Activated T-cell treated with anti-CD3 and anti-CD28 coated beads for 24 hours (primary cell): ENCODE results near the gene PLAA.

Experiments used
- DNase-seq: peaks from one replicate; pipeline ENCODE4 v3.0.0-alpha.2; 2020; ENCODE audit warnings: low read depth

Gene PLAA

DNA sequence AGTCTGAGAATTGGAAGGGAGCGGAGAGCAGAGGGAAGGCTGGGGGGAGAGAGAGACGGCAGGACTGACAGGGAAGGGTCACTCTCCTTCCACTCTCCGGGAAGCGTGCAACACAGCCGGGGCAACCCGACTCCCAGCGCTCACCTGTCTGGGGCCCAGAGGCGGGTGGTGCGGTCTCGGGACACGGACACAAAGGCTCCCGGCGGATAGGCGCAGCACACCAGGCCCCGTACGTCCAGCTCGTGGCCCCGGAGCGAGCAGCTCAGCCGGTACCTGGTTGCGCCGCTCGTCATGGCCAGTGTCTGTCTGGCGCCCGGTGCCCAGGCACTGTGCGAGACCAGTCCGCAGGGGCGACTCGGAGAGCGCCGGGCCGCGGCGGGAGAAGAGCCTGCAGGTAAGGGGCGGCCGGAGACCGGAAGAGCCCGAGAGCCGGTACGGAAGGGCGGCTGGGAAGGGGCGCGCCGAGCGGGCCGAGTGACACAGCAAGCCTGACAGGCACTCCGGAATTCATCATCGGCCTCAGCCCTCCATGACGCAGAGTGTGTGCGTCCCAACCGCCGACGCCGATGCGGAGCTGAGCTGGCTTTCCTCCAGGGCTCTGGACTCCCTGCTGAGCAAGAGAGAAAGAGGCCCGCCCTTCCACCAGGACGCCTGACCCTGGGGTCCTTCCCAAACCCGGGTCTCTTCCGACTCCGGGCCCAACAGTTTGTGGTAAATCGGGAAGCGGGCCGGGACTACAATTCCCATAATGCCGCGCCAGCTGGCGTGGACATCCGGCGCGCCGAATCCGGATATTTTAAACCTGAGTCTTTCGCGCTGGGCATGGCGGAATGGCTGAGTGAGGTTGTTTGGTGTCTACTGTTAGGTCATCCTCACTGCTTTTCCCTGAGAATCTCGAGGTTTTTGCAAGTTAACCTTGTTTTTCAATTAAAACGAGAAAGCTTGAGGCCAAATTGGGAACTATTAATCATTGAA, at the start of gene PLAA:
TSS of gene PLAA (minus strand) at position 490 of the 975 bp plus-strand sequence. CDS start at position 293, 197 bp downstream.
- DNase-seq: peak; percentile 81

DNA sequence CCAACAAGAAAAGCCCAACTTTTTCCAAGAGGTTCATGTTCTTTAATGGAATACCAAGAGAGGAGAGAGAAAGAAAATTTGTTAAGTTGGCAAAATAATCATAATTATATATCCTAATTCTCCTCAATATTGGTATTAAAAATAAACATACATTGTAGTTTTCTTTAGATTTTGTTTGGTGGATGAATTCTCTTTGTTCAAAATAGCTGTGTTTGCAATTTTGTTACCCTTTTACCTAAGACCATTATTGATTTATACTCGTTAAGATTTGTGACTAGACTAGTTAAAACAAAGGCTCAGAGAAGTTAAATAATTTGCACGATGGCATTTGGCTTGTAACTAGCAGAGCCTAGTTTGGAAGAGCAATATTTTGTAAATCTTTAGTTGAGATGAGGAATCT, 48.8 kb upstream of the PLAA start:
- no peak for DNase-seq

DNA sequence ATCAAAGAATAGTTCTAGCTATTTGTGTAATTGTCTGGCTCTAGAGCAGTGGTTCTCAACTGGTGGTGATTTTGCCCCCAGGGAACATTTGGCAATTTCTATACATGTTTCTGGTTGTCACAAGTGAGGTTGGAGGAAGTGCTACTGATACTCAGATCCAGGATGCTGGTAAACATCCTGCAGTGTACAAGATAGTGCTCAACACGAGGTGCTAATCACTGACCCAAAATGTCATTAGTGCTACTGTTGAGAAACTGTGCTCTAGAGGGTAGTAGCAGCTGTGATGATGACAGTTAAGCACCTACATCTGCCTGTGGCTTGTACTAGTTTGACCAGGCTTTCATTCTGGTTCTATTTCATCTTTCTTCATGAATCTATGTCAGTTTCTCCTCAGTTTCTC, 36.3 kb upstream of the PLAA start:
- DNase-seq: no peak

DNA sequence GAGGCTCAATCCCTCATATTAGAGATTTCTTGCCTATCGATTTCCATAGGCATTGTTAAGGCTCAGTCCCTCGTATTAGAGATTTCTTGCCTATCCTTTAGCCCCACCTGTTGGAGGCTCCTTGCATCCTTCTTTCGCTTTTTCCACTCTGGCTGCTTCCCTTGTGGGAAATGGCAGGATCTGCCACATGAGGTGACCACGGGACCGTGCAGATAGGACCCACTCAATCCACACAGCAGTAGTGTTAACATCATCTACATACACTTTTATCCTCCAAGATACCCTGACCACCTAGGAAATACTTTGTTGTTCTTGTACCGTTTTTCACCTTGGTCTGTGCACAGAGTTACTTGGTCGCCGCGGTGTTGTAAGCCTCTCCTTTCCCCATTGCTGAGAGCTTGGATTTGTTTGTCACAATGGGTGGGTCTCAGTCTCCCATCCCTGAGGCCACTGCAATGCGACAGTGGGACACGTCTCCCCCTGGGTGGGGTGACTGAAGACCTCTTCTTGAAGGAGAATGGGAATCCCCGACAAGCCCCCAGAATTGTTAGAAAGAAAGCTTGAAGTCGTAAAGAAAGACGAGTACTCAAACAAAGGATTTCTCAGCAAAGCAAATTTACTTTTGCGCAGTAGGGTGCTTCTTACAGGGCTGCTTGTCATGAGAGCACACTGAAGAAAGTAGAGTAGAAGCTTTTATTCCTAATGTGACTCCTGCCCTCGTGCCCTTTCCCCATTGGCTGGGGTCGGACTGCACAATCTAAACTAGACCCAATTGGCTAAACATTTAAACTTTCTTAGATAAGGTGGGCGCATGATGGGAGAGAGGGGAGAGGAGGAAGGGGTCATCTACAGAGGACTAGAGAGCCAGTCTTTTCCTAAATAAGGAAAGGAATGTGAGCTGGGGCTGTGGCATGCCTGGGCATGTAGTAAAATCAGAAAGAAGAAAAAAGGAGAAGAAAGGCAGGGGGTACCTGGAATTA, 29.0 kb upstream of the PLAA start:
- DNase-seq: no peak

DNA sequence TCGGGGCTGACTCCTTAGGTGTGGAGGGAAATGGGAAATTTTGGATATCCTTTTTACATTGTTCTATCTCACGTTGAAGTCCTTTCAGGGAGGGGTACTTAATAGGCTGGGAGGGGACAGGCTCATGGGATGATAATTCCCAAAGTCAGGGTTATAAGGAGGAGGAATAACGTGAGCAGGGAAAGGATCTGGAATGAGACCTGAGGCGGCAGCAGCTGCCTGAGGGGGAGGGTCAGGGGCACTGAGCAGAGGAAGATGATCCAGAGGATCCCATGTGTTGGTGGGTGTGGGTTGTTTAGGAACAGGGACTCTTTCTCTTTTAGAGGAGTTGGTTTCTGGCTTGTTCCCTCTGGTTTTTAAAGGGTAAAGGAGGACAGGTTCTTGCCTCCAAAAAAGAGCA, 27.9 kb upstream of the PLAA start:
- no peak for DNase-seq

DNA sequence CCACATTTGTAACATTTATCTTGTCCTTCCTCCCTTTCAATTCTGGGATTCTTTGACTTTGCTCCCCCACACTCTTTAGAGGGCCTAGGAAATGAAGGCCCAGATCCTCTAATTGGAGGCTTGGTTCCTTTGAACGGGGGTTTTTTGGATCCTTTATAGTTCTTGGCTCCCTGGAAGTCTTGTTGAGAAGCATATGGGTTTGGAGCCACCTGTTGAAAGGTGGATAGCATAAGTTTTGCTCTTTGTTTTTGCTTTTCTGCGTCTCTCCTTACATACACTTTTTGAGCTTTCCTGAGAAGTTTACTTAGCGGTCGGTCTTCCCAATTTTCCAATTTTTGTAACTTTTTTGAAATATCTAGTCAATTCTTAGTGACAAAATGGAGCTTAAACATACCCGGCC, 26.9 kb upstream of the PLAA start:
- no peak for DNase-seq

DNA sequence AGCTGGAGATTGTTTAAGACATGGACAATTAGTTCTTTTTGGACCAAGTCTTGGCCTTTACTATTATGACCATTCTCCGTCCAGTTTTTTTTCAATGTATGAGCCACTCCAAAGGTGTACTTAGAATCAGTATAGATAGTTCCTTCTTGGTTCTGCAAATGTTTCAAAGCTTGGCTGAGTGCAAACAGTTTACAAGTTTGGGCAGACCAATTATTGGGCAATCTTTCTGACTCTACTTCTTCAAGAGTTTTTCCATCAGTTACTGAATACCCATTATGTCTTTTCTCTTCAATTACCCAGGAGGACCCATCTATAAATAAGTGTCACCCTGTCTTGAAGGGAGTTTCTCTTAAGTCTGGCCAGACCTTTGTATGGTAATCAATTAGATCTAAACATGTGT, 24.7 kb upstream of the PLAA start:
- DNase-seq: no peak

DNA sequence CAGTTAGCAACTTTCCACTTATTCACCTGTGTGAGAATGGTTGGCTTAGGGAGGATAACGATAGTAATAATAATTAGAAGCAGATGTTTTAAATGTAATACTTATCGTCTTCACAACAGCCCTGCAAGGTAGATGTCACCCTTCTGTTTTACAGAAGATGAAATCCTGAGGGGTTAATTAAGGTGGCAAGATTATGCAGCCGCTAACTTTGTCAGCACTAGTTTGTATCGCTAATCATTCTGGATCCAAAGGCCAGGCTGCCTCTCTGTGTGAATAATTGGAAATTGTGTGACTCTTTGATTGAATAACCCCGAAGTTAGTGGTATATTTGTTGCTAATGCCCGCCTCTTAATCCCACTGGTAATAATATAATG, 9.8 kb upstream of the PLAA start:
- no peak for DNase-seq

DNA sequence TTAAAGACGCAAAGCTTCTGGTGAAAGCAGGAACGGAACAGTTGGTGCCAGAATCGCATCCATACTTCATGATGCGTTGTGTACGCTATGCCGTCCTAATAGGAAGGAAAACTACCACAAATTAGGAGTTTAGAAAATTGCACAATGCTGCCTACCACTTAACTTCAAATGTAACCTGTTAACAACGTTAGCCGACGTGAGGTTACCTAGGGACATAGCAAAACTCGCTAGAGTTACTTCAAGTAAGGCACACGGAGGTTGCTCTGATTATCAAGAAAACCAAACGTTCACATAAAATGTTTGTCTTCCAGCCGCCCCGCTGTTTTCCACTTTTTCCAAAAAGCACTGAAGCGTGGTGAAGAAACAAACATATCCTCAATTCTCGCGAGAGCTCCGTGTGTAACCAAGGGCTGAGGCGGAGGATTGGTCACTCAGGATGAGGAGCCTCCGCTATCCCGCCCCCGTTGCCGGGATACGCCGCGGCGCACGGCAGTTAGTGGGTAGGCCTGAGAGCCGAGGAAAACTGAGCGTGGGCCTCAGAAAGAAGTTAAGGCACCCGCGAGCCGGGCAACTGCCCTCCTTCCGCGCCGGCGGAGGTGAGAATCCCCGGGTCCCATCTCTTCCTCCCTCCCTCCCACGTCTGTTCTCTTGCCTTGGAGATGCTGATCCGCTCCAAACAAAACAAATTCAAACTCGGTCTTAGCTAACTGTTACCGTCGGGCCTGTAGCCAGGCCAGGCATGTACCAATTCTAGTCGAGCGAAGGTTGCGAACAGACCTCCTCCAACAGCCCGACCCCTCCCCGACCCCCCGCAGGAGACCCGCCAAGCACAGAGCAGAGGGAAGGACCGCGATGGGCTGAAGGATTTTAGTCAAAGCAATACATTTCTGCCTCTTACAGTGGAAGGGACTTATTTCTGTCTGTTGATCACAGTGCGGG, 9.1 kb upstream of the PLAA start, which contains the start of gene IFT74:
TSS of gene IFT74 (plus strand) at position 492 of the 939 bp plus-strand sequence. CDS start 5,556 bp downstream, outside the sequence.
- peak; percentile 91 for DNase-seq

DNA sequence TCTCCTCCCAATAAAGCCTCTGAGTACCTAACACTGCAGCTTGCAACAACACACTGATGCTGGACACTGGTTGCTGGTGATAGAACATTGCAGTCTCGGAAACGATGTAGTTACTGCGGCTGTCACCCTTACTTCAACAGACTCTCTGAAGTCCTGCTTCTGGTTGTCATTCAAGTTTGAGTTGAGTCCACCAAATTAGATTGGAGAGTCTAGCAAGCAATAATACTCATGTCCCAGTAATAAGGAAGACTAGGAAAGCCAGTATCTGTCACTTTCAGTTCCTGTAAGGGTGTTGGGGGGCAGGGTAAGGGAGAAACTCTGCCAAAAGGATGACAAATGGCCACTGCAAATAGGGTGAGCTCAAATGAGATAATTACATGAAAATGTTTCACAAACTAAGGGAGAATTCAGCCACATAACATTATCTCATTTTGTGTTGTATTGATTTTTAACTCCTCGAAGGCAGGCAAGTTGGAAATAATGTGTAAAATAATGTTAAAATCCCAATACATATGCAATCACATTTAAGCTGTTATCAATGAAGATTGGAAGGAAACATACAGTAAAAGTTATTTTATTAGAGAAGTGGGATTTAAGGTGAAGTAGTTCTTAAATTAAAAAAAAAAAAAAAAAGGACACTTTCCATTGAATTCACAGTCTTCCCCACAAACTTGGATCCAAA, 8.3 kb upstream of the PLAA start:
- no peak for DNase-seq

DNA sequence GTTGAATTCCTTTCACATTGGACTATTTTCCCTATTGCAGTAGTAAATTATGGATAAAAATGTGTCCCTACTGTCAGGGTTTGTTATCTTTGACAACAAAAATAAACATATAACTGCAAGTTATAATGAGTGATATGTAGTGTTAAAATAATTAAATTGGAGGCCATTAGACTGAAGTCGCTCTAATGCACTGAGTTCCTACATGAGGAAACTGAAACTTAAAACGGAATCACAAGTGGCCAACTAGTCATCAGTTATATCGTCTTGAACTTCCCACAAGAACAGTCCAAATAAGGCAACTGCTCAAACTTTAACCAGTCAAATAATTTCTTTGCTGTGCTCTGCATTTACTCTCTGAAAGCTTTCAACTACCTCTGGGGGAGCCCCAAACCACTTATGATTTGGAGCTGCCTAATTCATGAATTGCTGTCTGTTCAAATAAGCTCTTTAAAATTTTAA, 7.0 kb upstream of the PLAA start:
- no peak for DNase-seq

DNA sequence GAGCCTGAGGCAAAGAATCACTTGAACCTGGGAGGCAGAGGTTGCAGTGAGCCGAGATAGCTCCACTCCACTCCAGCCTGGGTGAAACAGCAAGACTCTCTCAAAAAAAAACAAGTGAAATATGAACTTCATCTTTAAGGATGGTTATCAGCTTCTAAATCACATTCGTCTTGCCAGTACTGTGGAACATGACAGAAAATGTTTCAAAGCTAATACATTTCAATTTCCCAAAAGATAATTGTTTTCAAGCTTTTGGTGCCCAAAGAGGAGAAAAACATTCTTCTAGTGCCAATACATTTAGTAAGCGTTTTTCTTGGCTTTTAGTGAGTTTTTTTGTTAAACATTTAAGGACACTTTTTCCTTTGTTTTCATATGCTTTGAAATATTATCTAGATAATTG, 4.8 kb upstream of the PLAA start:
- no peak for DNase-seq

DNA sequence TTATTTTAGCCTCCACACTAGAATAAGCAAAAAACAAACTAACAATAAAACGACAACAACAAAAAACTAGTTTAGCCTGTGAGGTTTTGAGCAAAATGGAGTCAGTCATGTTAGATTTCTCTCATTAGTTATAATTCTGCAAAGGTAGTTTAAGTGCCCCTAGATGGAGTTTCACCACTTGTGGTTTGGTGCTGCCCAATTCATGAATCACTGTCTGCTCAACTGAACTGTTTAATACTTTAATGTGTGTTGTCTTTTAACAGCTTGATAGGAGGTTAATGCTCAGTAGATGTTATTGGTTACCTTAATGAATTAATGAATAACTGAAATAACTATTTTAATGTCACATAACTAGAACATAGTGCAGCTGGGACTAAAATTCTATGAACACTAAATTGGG, 3.5 kb upstream of the PLAA start:
- no peak for DNase-seq

DNA sequence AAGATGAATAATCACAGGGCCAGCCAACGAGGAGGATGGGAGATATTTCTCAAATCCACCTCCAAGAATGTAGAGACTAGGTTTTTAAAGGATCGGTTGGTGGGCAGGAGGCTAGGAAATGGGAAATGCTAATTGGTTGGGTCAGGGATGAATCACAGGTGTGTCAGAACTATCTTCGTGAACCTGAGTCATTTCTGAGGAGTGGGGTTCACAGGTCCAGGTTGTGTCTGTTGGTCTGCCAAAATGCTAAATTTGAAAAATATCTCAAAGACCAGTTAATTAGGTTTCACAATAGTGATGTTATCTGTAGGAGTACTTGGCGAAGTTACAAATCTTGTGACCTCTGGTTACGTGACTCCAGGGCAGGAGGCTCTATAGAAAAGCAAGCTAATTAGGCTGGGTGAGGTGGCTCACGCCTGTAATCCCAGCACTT, 2.6 kb upstream of the PLAA start:
- DNase-seq: no peak

DNA sequence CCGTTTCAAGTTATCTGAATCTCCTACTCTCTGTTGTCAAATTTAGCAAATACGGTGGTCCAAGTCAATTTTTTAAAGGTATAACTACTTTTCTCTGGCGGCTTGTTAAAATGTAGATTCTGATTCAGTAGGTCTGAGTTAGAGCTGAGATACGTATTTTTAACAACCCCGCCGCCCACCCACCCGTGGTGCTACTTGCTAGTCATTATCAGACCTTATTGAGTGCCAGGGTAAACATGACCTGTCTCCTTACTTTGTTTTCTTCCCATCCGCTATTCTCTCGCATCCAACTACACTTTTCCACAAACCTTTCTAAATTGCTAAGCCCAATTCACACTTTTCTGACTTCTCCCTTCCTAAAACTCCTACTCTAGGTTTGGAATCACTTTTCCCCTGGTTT, 694 bp upstream of the PLAA start:
- no peak for DNase-seq

DNA sequence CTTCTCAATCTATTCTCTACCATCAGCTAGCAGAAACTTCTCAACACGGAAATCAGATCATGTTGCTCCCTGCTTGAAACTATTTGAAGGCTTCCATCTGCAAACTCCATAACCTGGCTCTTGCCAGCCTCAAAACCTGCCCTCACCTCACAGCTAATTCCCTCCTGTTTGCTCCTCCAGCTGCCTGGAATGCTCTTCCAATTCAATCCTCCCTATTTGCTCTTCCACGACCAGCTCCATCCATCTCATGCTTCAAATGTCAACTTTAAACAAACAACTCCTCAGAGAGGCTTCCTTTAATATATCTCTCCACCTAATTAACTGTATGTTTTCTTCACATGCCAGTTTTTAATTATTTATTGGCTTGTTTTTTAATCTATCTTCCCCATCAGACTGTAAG, 1.5 kb downstream of the PLAA start:
- no peak for DNase-seq

DNA sequence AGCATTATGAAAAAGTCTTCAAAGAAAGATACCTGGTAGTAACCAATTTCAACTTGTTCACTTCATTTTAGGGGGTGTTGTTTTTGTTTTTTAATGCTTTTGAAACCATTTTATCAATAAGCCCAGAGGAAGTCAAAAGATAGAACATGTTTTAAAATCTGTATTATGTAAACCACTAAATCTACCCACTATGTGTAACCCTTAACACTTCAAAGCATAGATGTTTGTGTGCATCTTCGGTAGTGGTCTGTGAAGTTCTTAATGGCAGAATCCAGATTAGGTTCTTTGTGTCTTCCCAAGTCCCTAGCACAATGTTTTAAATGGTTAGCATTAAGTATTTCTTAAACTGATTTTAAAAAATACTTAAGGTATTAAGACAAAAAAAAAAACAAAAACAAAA, 6.3 kb downstream of the PLAA start:
- no peak for DNase-seq

DNA sequence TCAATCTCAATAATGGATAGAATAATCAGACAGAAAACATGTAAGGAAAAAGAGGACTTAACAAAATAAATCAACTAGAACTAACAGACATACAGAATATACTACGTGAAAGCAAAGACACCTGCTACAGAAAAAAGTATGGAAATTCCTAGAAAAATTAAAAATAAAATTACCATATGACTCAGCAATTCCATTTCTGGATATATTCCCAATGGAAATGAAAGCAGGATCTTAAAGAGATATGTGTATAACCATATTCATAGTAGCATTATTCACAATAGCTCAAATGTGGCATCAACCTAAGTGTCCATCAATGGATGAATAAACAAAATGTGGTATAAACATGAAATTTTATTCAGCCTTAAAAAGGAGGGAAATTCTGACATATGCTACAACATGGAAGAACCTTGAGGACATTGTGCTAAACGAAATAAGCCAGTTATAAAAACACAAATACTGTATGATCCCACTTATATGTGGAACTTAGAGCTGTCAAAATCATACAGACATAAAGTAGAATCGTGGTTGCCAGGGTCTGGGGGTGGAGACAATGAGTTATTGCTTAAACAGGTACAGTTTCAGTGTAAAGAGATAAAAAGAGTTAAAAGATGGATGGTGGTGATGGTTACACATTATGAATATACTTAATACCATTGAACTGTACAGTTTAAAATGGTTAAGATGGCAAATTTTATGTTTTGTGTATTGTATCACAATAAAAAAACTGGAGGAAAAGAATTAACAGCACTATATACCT, 6.9 kb downstream of the PLAA start:
- DNase-seq: no peak

DNA sequence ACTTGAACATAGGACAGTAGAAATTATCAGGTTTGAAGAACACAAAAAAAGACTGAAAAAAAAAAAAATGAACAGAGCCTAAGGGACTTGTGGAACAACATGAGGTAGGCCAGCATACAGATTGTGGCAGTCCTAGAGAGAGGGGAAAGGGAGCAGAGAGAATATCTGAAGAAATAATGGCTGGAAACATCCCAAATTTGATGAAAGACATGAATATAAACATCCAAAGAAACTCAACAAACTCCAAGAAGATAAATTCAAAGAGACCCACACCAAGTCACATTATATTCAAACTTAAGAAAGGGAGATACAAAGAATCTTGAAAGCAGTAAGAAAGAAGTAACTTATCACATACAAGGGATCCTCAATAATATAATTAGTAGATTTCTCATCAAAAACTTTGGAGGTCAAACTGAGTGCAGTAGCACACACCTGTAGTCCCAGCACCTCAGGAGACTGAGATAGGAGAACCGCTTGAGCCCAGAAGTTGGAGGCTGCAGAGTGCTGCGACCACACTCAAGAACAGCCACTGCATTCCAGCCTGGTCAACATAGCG, 9.1 kb downstream of the PLAA start:
- DNase-seq: no peak

DNA sequence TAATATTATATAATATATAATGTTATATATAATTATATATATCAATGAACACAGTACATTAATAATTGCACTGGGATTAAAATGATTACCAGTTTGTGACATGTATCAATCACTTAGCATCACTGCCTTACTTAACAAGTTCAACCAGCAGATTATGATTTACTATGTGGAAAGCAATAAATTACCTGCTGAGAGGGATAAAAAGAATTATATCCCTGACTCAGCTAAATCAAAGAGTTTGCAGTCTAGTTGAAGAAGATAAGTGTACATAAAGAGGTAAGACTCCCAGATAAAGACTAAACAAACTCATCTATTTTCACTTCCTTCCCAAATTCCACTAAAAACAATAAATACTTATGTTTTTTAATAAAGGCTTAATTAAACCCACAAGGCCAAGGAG, 11.2 kb downstream of the PLAA start:
- no peak for DNase-seq
